Mesothelial cell of epicardium (in vitro differentiated cells): ENCODE results near the gene THAP9. TPM values are rescaled to one million over a fixed set of nuclear protein-coding genes. Genes with fewer than 3 reads are reported as not detected.
A peak's percentile ranks its signal among the peaks of the same experiment; 100 is the strongest.
"Not testable (repeated sequence)": the region's sequence is repeated elsewhere in the genome, so short reads cannot be mapped to it uniquely, and the experiment has no call there.

Experiments used
- DNase-seq, 2 experiments: peaks; one replicate each; pipeline ENCODE4 v3.0.0; 2021; ENCODE audit warnings: low spot score in 2 of 2; ENCODE audit not compliant: unreplicated experiment in 2 of 2
- H3K27ac Mint-ChIP-seq: 2 replicates; pipeline ENCODE4 v1.8.0; 2021; ENCODE audit warnings: mixed read lengths
- H3K27me3 Mint-ChIP-seq: 2 replicates; pipeline ENCODE4 v1.8.0; 2021; ENCODE audit warnings: low read depth, mixed read lengths
- H3K36me3 Mint-ChIP-seq: 2 replicates; pipeline ENCODE4 v1.8.0; 2021; ENCODE audit warnings: mixed read lengths
- H3K4me1 Mint-ChIP-seq: 2 replicates; pipeline ENCODE4 v1.8.0; 2021; ENCODE audit warnings: mixed read lengths
- H3K4me3 Mint-ChIP-seq: 2 replicates; pipeline ENCODE4 v1.8.0; 2021; ENCODE audit warnings: mild to moderate bottlenecking, moderate library complexity, mixed read lengths
- H3K9me3 Mint-ChIP-seq: 2 replicates; pipeline ENCODE4 v1.8.0; 2021; ENCODE audit warnings: mixed read lengths
- total RNA-seq: library from RNA; stranded (reverse); gene quantifications from 3 replicates; pipeline ENCODE4 v1.2.1, GENCODE V29; 2021
- TF ChIP-seq, protein P1 (sequence below): fragments of 200-600 bp; sonication (generic); IDR thresholded peaks from one replicate; pipeline ENCODE4 v1.5.0; 2021; ENCODE audit warnings: antibody characterized with exemption; ENCODE audit not compliant: unreplicated experiment

THAP9 gene
- total RNA-seq, 1 donor from 2014 or later = 8.8 TPM

- DNase-seq = no peak
- Mint-ChIP-seq H3K4me1 (no peaks in the 10 kb centered on the region), H3K27ac (no peak overlapping the region), H3K9me3 (no peaks in the 10 kb centered on the region), H3K4me3 (no peak overlapping the region), H3K27me3 (no peaks in the 10 kb centered on the region), H3K36me3 (peaks cover 40% of the 10 kb centered on the region)
- TF ChIP-seq, protein P1, sequence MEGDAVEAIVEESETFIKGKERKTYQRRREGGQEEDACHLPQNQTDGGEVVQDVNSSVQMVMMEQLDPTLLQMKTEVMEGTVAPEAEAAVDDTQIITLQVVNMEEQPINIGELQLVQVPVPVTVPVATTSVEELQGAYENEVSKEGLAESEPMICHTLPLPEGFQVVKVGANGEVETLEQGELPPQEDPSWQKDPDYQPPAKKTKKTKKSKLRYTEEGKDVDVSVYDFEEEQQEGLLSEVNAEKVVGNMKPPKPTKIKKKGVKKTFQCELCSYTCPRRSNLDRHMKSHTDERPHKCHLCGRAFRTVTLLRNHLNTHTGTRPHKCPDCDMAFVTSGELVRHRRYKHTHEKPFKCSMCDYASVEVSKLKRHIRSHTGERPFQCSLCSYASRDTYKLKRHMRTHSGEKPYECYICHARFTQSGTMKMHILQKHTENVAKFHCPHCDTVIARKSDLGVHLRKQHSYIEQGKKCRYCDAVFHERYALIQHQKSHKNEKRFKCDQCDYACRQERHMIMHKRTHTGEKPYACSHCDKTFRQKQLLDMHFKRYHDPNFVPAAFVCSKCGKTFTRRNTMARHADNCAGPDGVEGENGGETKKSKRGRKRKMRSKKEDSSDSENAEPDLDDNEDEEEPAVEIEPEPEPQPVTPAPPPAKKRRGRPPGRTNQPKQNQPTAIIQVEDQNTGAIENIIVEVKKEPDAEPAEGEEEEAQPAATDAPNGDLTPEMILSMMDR = no peak
Observed at GRCh38 chr4:82864336-82864979, 36.1 kb upstream of the THAP9 start.

DNA sequence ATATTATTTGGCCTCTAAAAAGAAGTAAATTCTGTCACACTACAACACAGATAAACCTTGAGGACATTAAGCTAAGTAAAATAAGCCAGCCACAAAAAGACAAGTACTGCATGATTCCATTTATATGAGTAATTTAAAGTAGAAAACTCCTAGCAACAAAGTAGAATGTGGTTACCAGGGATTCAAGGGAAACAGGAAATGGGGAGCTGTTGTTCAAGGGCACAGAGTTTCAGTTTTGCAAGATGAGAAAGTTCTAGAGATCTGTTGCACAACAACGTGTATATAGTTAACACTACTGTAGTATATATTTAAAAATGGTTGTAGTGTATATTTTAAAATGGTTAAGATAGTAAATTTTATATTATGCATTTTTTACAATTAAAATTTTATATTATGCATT is 34.9 kb upstream of the THAP9 start:
- no peak overlapping the region for H3K27ac Mint-ChIP-seq
- H3K36me3 Mint-ChIP-seq = peaks cover 50% of the 10 kb centered on the region
- no peaks in the 10 kb centered on the region for H3K4me1 Mint-ChIP-seq
- H3K27me3 Mint-ChIP-seq = no peaks in the 10 kb centered on the region
- TF ChIP-seq, protein P1 = no peak
- no peak for DNase-seq
- no peaks in the 10 kb centered on the region for H3K9me3 Mint-ChIP-seq
- no peak overlapping the region for H3K4me3 Mint-ChIP-seq

GRCh38 chr4:82866033-82866432 is 34.5 kb upstream of the THAP9 start:
- H3K4me3 Mint-ChIP-seq, H3K4me1 Mint-ChIP-seq, H3K9me3 Mint-ChIP-seq, H3K27me3 Mint-ChIP-seq, H3K27ac Mint-ChIP-seq, DNase-seq: not testable (repeated sequence)
- peaks cover 54% of the 10 kb centered on the region for H3K36me3 Mint-ChIP-seq

GRCh38 chr4:82866706-82867385 is 33.7 kb upstream of the THAP9 start:
- peaks cover 50% of the 10 kb centered on the region for H3K36me3 Mint-ChIP-seq
- no peak overlapping the region for H3K27ac Mint-ChIP-seq
- DNase-seq = no peak
- H3K4me1 Mint-ChIP-seq = no peaks in the 10 kb centered on the region
- H3K9me3 Mint-ChIP-seq = no peaks in the 10 kb centered on the region
- TF ChIP-seq, protein P1 = no peak
- no peaks in the 10 kb centered on the region for H3K27me3 Mint-ChIP-seq
- H3K4me3 Mint-ChIP-seq = no peak overlapping the region

DNA sequence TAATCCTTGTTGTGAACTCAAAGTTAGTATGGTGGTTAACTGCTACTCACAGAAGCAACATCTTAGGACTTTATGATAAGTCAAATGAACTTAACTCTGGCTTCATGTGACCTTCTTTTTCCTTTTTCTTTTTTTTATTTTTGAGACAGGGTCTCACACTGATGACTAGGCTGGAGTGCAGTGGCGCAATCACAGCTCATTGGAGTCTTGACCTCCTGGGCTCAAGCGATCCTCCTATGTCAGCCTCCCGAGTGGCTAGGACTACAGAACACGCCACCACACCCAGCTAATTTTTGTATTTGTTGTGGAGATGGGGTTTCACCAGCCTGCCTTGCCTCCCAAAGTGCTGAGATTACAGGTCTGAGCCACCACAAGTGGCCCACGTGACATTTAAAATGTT is 32.0 kb upstream of the THAP9 start:
- no peaks in the 10 kb centered on the region for H3K4me1 Mint-ChIP-seq

GRCh38 chr4:82885410-82885809 is 15.1 kb upstream of the THAP9 start:
- H3K27ac Mint-ChIP-seq = peak overlapping the region; percentile 44
- peaks cover 13% of the 10 kb centered on the region for H3K36me3 Mint-ChIP-seq
- H3K27me3 Mint-ChIP-seq = no peaks in the 10 kb centered on the region
- peaks cover 29% of the 10 kb centered on the region for H3K4me1 Mint-ChIP-seq
- no peaks in the 10 kb centered on the region for H3K9me3 Mint-ChIP-seq
- no peak overlapping the region for H3K4me3 Mint-ChIP-seq
- TF ChIP-seq, protein P1 = no peak
- no peak for DNase-seq

More for the DNA sequence above, 32.0 kb upstream of the THAP9 start:
- Mint-ChIP-seq H3K9me3 (no peaks in the 10 kb centered on the region), H3K27me3 (no peaks in the 10 kb centered on the region), H3K36me3 (peaks cover 47% of the 10 kb centered on the region), H3K4me3 (no peak overlapping the region), H3K27ac (no peak overlapping the region)
- TF ChIP-seq, protein P1 = no peak
- DNase-seq = no peak
